Stomach smooth muscle (tissue), 2 donors: ENCODE measurements around the gene RALY.

Experiments
- H3K27ac ChIP-seq: one replicate; pipeline ENCODE4 v1.7.0; 2013; ENCODE audit warnings: mild to moderate bottlenecking, low read length, inconsistent platforms
- H3K27me3 ChIP-seq, 2 donors: one replicate each; pipeline ENCODE4 v1.7.0; 2013; ENCODE audit warnings: low read length in 2 of 2; ENCODE audit not compliant: insufficient read depth in 2 of 2, control insufficient read depth in 1 of 2
- H3K36me3 ChIP-seq, 2 donors: one replicate each; pipeline ENCODE4 v1.7.0; 2013; ENCODE audit warnings: low read length in 2 of 2; ENCODE audit not compliant: control insufficient read depth in 2 of 2, insufficient read depth in 2 of 2
- H3K4me1 ChIP-seq: one replicate; pipeline ENCODE4 v1.7.0; 2013; ENCODE audit warnings: low read length; ENCODE audit not compliant: control insufficient read depth, insufficient read depth
- H3K4me3 ChIP-seq, 2 donors: one replicate each; pipeline ENCODE4 v1.7.0; 2013; ENCODE audit warnings: low read length in 2 of 2
- H3K9ac ChIP-seq, 2 donors: one replicate each; pipeline ENCODE4 v1.7.0; 2013; ENCODE audit warnings: low read length in 2 of 2, mild to moderate bottlenecking in 1 of 2
- H3K9me3 ChIP-seq, 2 donors: one replicate each; pipeline ENCODE4 v1.7.0; 2013; ENCODE audit warnings: low read length in 2 of 2; ENCODE audit not compliant: control insufficient read depth in 2 of 2
- donor health status: healthy.
- donor health status: Pancreatic carcinoma.

Gene RALY

DNA sequence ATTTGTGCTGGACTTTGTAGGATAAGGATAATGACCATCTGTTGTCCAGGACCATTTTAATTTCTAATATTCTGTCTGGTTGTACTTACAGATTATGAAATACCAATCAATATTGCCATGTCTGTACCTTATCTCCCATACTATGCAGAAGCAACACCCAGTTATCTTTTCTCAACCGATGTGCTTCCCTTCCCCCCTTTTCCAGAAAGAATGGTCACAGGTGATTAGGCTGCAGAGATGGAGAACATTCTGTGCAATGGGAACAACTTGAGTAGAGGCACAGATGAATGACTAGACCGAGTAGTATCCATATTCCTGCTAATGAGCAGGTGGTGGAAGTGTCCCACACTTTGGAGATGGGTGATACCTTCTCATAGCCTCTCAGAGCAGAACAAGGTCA, 10.5 kb downstream of the RALY start:
- Histone ChIP-seq H3K27ac (no peak overlapping the region), H3K9me3 (no peaks in the 10 kb centered on the region), H3K36me3 (no peaks in the 10 kb centered on the region), H3K27me3 (no peaks in the 10 kb centered on the region), H3K4me1 (peaks cover 10% of the 10 kb centered on the region), H3K9ac (no peak overlapping the region), H3K4me3 (no peak overlapping the region)

GRCh38 chr20:34004790-34005457, 11.2 kb downstream of the RALY start:
- Histone ChIP-seq H3K27me3 (no peaks in the 10 kb centered on the region), H3K4me3 (no peak overlapping the region), H3K9ac (no peak overlapping the region), H3K4me1 (peaks cover 4% of the 10 kb centered on the region), H3K36me3 (no peaks in the 10 kb centered on the region), H3K9me3 (no peaks in the 10 kb centered on the region), H3K27ac (no peak overlapping the region)

GRCh38 chr20:34006619-34007018, 12.9 kb downstream of the RALY start:
- H3K36me3 ChIP-seq = no peaks in the 10 kb centered on the region
- H3K4me3 ChIP-seq = no peak overlapping the region
- no peak overlapping the region for H3K27ac ChIP-seq
- H3K4me1 ChIP-seq = no peaks in the 10 kb centered on the region
- H3K9me3 ChIP-seq = no peaks in the 10 kb centered on the region
- no peak overlapping the region for H3K9ac ChIP-seq
- H3K27me3 ChIP-seq = no peaks in the 10 kb centered on the region

GRCh38 chr20:34008477-34008876, 14.8 kb downstream of the RALY start:
- Histone ChIP-seq H3K4me3 (no peak overlapping the region), H3K9me3 (no peaks in the 10 kb centered on the region), H3K9ac (no peak overlapping the region), H3K27ac (no peak overlapping the region), H3K36me3 (no peaks in the 10 kb centered on the region), H3K27me3 (no peaks in the 10 kb centered on the region), H3K4me1 (no peaks in the 10 kb centered on the region)

- Histone ChIP-seq H3K4me1 (no peaks in the 10 kb centered on the region), H3K36me3 (no peaks in the 10 kb centered on the region), H3K9me3 (no peaks in the 10 kb centered on the region), H3K27me3 (no peaks in the 10 kb centered on the region), H3K27ac (no peak overlapping the region), H3K4me3 (no peak overlapping the region), H3K9ac (no peak overlapping the region)
Observed at GRCh38 chr20:34010405-34010931, 16.8 kb downstream of the RALY start.

GRCh38 chr20:34011275-34011674, 17.6 kb downstream of the RALY start:
- Histone ChIP-seq H3K36me3 (no peaks in the 10 kb centered on the region), H3K4me1 (peaks cover 5% of the 10 kb centered on the region)

GRCh38 chr20:34012330-34012729, 18.6 kb downstream of the RALY start:
- no peak overlapping the region for H3K9ac ChIP-seq
- H3K27ac ChIP-seq = no peak overlapping the region
- H3K4me1 ChIP-seq = peaks cover 5% of the 10 kb centered on the region
- H3K4me3 ChIP-seq = no peak overlapping the region
- no peaks in the 10 kb centered on the region for H3K27me3 ChIP-seq
- H3K36me3 ChIP-seq = no peaks in the 10 kb centered on the region
- H3K9me3 ChIP-seq = no peaks in the 10 kb centered on the region

More at GRCh38 chr20:34011275-34011674, 17.6 kb downstream of the RALY start:
- Histone ChIP-seq H3K4me3 (no peak overlapping the region), H3K27me3 (no peaks in the 10 kb centered on the region), H3K9ac (no peak overlapping the region), H3K9me3 (no peaks in the 10 kb centered on the region), H3K27ac (no peak overlapping the region)

- Histone ChIP-seq H3K4me3 (no peak overlapping the region), H3K36me3 (no peaks in the 10 kb centered on the region), H3K9me3 (no peaks in the 10 kb centered on the region), H3K4me1 (peaks cover 5% of the 10 kb centered on the region), H3K9ac (no peak overlapping the region), H3K27ac (no peak overlapping the region), H3K27me3 (no peaks in the 10 kb centered on the region)
Observed at GRCh38 chr20:34012735-34013134, 19.0 kb downstream of the RALY start.

GRCh38 chr20:34013554-34013953, 19.8 kb downstream of the RALY start:
- no peaks in the 10 kb centered on the region for H3K36me3 ChIP-seq
- no peak overlapping the region for H3K9ac ChIP-seq
- no peak overlapping the region for H3K4me3 ChIP-seq
- no peaks in the 10 kb centered on the region for H3K27me3 ChIP-seq
- H3K4me1 ChIP-seq = peaks cover 5% of the 10 kb centered on the region
- H3K9me3 ChIP-seq = no peaks in the 10 kb centered on the region
- no peak overlapping the region for H3K27ac ChIP-seq

- H3K27ac ChIP-seq = no peak overlapping the region
- H3K36me3 ChIP-seq = no peaks in the 10 kb centered on the region
- no peaks in the 10 kb centered on the region for H3K27me3 ChIP-seq
- peaks cover 5% of the 10 kb centered on the region for H3K4me1 ChIP-seq
- no peak overlapping the region for H3K9ac ChIP-seq
- H3K4me3 ChIP-seq = no peak overlapping the region
- H3K9me3 ChIP-seq = no peaks in the 10 kb centered on the region
Observed at GRCh38 chr20:34014878-34015277, 21.2 kb downstream of the RALY start.
